Measurements from ENCODE around the gene ZBED3. TPM values are rescaled to one million over a fixed set of nuclear protein-coding genes. Genes with fewer than 3 reads are reported as not detected.

Gene ZBED3
- total and polyA plus RNA-seq, 2 of the 8 experiments (the other 6 are each of a cell fraction or from before 2014, with no cell fraction given), result 7.9 to 9.4 TPM

DNA sequence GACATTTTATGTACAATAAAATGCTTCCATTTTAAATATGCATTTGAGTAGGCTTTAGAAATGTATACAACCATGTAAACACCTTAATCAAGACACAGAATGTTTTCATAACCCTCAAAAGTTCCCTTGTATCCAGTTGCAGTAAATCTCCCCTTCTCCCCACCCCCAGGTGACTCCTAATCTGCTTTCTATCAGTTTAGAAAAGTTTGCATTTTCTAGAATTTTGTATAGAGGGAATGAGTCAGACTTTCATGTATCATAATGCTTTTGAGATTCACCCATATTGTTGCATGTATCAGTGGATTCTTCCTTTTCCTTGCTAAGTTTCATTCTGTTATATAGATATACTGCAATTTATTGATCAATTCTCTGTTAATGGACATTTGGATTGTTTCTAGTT is 17.7 kb upstream of the ZBED3 start:
- no peak overlapping the region for H3K4ac ChIP-seq (replicated peaks; ENCODE audit: insufficient read length, low read depth, low read length)
- TF ChIP-seq MAX (IDR thresholded peaks at IDR 0.05) (no peak), FOSL1 (IDR thresholded peaks at IDR 0.05; ENCODE audit: insufficient read depth, low read depth, low read length) (no peak), CREB1 (IDR thresholded peaks at IDR 0.05) (no peak), KDM5A (IDR thresholded peaks at IDR 0.05; ENCODE audit: low read length) (no peak), JUND (IDR thresholded peaks at IDR 0.05; ENCODE audit: low read length) (no peak)

More for the DNA sequence above, 17.7 kb upstream of the ZBED3 start:
- Histone ChIP-seq H4K5ac (ENCODE audit: insufficient read length, low read depth, low read length) (no peak overlapping the region), H2BK20ac (ENCODE audit: low read length) (no peak overlapping the region), H3K18ac (ENCODE audit: extremely low read depth, low read length) (no peak overlapping the region), H3K9me3 (ENCODE audit: insufficient read depth in 2 of 2, low read depth in 1 of 2, low read length in 1 of 2) (no peaks in the 10 kb centered on the region), H3K79me1 (ENCODE audit: low read depth, low read length) (no peaks in the 10 kb centered on the region; the same call in 1 of the 2 replicates), H2AK5ac (ENCODE audit: low read depth, low read length) (no peak overlapping the region), H3K4me2 (ENCODE audit: insufficient read depth in 1 of 2, low read depth in 2 of 2, low read length in 2 of 2) (no peak overlapping the region), H3K56ac (replicated peaks; ENCODE audit: insufficient read length, low read depth, low read length) (no peak overlapping the region), H3K23ac (ENCODE audit: insufficient read length) (no peak overlapping the region), H3K36me3 (ENCODE audit: control insufficient read depth in 2 of 4, insufficient read depth in 4 of 4, low read length in 3 of 4) (peaks cover 0 to 7% (median 3%) of the 10 kb centered on the region in 4 experiments; a peak in 5 of 8 replicates), H3K14ac (ENCODE audit: insufficient read length) (no peak overlapping the region), H2AFZ (ENCODE audit: low read length) (no peak overlapping the region), H3K79me2 (ENCODE audit: control insufficient read depth in 1 of 2, insufficient read depth in 2 of 2, low read length in 2 of 2) (no peaks in the 10 kb centered on the region), H3K4me3 (ENCODE audit: extremely low read depth in 1 of 4, insufficient read depth in 2 of 4, low read depth in 3 of 4, low read length in 4 of 4) (no peak overlapping the region), H3K27ac (ENCODE audit: low read depth, low read length) (no peak overlapping the region), H3K23me2 (ENCODE audit: low read depth, low read length) (no peaks in the 10 kb centered on the region), H2BK15ac (ENCODE audit: low read length) (no peak overlapping the region), H4K20me1 (replicated peaks in 1 of 2; ENCODE audit: control insufficient read depth in 1 of 2, insufficient read depth in 2 of 2, low read length in 2 of 2) (no peaks in the 10 kb centered on the region), H3K4me1 (replicated peaks in 1 of 4; ENCODE audit: control insufficient read depth in 3 of 4, insufficient read depth in 4 of 4, low read length in 3 of 4) (no peaks in the 10 kb centered on the region), H3K27me3 (replicated peaks in 1 of 4; ENCODE audit: control insufficient read depth in 3 of 4, extremely low read depth in 1 of 4, insufficient read depth in 3 of 4, low read length in 3 of 4) (no peaks in the 10 kb centered on the region), H4K8ac (ENCODE audit: extremely low read depth, insufficient read depth, low read length) (no peak overlapping the region), H2BK120ac (replicated peaks; ENCODE audit: low read depth, low read length) (no peak overlapping the region), H4K91ac (replicated peaks; ENCODE audit: insufficient read length, low read length) (no peak overlapping the region), H2BK12ac (ENCODE audit: low read depth, low read length) (no peak overlapping the region), H3K9ac (replicated peaks in 1 of 4; ENCODE audit: extremely low read depth in 1 of 4, low read depth in 3 of 4, low read length in 3 of 4) (no peak overlapping the region), H2BK5ac (ENCODE audit: low read depth, low read length) (no peak overlapping the region)
- POLR2A ChIA-PET (ENCODE audit: partially characterized antibody), result interaction anchor here (1.0 to 8.1 kb wide), 2 partner anchors 10 to 17 kb away, joined by 3 to 73 read pairs; partner anchors contain the start of gene ZBED3
- CTCF ChIA-PET (ENCODE audit: partially characterized antibody), result no interaction called here
- DNase-seq (ENCODE audit: low read depth in 1 of 2, low spot score in 2 of 2), result no peak
- FAIRE-seq, result no peak
